Skeletal muscle satellite cell (primary cell): ENCODE measurements around the gene ELOVL4.

Source experiments
- H3K27me3 ChIP-seq: 2 replicates; pipeline ENCODE4 v1.7.0; 2013; ENCODE audit warnings: low read length; ENCODE audit not compliant: control insufficient read depth, insufficient read depth
- H3K36me3 ChIP-seq: 2 replicates; pipeline ENCODE4 v1.7.0; 2013; ENCODE audit warnings: mild to moderate bottlenecking, control low read depth, low read length; ENCODE audit not compliant: insufficient read depth
- H3K4me1 ChIP-seq: 2 replicates; pipeline ENCODE4 v1.7.0; 2013; ENCODE audit warnings: low read length; ENCODE audit not compliant: control insufficient read depth, insufficient read depth
- H3K4me2 ChIP-seq: 2 replicates; pipeline ENCODE4 v1.7.0; 2013; ENCODE audit warnings: mild to moderate bottlenecking, low read length
- H3K4me3 ChIP-seq: 2 replicates; pipeline ENCODE4 v1.7.0; 2013; ENCODE audit warnings: low read length
- H3K9ac ChIP-seq: 2 replicates; pipeline ENCODE4 v1.7.0; 2013; ENCODE audit warnings: mild to moderate bottlenecking, low read depth, low read length, moderate library complexity
- H3K9me3 ChIP-seq: replicated peaks from 2 replicates; pipeline ENCODE4 v1.7.0; 2013; ENCODE audit warnings: mild to moderate bottlenecking, control low read depth, low read length

Gene ELOVL4

DNA sequence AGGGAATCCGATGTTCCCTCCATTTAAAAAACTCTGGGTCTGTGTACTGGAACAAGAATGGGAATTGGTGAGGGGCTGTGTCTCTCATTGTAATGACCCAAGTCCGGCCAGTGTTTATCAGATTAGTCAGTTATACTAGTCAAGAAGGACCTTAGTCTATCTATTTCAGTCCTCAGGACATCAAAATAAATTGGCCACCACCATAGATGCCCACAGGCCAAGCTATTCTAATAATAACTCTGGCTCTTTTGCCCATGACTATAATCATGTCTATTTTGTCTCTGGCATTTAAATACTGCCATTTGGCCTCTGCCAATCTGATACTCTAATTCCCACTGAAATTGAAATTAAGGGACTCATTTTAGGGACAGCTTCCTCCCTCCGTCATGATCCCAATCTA is 37.8 kb downstream of the ELOVL4 start:
- Histone ChIP-seq H3K9me3 (no peaks in the 10 kb centered on the region), H3K4me2 (no peak overlapping the region), H3K4me3 (no peak overlapping the region), H3K27me3 (peaks cover 5% of the 10 kb centered on the region), H3K9ac (no peak overlapping the region), H3K4me1 (no peaks in the 10 kb centered on the region), H3K36me3 (no peaks in the 10 kb centered on the region)

- no peaks in the 10 kb centered on the region for H3K4me1 ChIP-seq
- H3K36me3 ChIP-seq = no peaks in the 10 kb centered on the region
- no peak overlapping the region for H3K9ac ChIP-seq
- H3K9me3 ChIP-seq = no peaks in the 10 kb centered on the region
- peaks cover under 1% of the 10 kb centered on the region for H3K27me3 ChIP-seq
- H3K4me2 ChIP-seq = no peak overlapping the region
- H3K4me3 ChIP-seq = no peak overlapping the region
Observed at GRCh38 chr6:79902046-79902445, 45.3 kb downstream of the ELOVL4 start.

DNA sequence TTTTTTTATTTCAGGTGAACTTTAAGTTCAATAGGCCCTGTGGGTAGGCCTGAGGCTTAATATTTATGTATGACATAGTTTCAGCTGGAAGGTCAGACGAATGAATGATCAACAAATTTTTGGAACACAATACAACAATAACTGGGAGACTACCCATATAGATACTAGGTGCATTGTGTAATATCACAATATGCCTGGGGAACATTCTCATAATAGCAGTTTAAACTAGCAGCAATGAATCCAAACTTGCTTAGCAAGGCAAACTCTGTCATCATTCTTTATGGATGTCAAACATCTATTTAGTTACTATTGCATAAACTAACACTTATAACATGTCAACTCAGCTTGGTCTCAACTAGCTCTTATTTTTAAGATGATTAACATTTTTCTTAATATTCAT is 49.3 kb downstream of the ELOVL4 start:
- H3K4me1 ChIP-seq = peaks cover 13% of the 10 kb centered on the region
- no peak overlapping the region for H3K9ac ChIP-seq
- H3K4me2 ChIP-seq = no peak overlapping the region
- no peaks in the 10 kb centered on the region for H3K36me3 ChIP-seq
- no peak overlapping the region for H3K4me3 ChIP-seq
- no peaks in the 10 kb centered on the region for H3K27me3 ChIP-seq
- H3K9me3 ChIP-seq = no peaks in the 10 kb centered on the region

- no peaks in the 10 kb centered on the region for H3K27me3 ChIP-seq
- H3K9me3 ChIP-seq = no peaks in the 10 kb centered on the region
- H3K4me3 ChIP-seq = no peak overlapping the region
- no peak overlapping the region for H3K4me2 ChIP-seq
- H3K9ac ChIP-seq = no peak overlapping the region
- peaks cover 13% of the 10 kb centered on the region for H3K4me1 ChIP-seq
- no peaks in the 10 kb centered on the region for H3K36me3 ChIP-seq
Observed at GRCh38 chr6:79896075-79896449, 51.3 kb downstream of the ELOVL4 start.

DNA sequence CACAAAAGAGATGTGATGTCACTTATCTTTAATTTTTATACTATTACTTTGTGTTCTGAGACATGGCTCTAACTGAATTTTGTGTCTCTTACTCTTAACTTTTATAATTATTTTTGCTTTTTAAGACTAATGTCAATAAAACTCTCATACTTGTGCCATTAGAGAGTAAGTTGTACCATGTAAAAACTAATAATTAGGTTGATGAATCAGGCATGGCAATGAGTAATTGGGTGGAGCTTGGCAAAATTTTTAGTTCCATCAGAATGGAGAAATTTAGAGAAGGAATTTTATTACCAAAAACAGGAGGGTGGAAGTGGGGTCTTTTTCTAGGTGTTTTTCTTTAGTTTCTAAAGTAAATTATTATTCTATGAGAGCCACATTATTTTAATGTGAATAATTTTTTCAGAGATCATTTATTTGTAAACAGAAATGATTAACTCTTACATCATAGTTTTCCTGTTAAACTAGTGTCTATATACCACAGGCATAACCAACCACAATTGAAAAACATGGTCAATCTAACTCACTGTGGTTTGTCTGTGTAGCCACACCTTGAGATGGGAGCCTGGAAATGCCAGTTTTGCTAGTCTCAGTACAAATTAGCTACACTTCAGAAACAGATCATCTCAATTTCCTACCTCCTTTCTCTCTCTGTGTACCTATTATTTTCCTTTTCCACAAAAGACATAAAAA is 51.8 kb downstream of the ELOVL4 start:
- Histone ChIP-seq H3K36me3 (no peaks in the 10 kb centered on the region), H3K4me1 (peaks cover 13% of the 10 kb centered on the region), H3K9ac (no peak overlapping the region), H3K9me3 (no peaks in the 10 kb centered on the region), H3K4me3 (no peak overlapping the region), H3K27me3 (no peaks in the 10 kb centered on the region), H3K4me2 (no peak overlapping the region)

DNA sequence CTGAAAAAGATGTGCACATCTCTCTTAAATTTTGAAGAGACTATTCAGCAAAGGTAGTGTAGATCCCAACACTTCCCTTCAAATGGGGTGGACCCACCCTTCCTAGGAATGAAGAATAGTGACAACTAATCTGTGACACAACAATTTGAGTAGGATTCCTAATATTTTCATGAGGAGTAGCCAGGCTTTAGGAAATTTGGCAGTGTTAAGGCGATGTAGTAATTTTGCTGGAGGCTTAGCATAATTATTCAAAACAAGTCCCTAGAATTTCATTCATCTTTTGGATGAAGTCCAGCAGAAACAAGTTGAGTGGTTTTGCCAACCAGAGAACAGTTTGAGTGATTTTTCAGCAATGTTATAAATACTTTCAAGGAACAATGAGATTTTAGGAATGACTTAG is 52.4 kb downstream of the ELOVL4 start:
- no peaks in the 10 kb centered on the region for H3K27me3 ChIP-seq
- no peaks in the 10 kb centered on the region for H3K36me3 ChIP-seq
- H3K9ac ChIP-seq = no peak overlapping the region
- no peak overlapping the region for H3K4me3 ChIP-seq
- no peaks in the 10 kb centered on the region for H3K9me3 ChIP-seq
- peaks cover 13% of the 10 kb centered on the region for H3K4me1 ChIP-seq
- no peak overlapping the region for H3K4me2 ChIP-seq

GRCh38 chr6:79888587-79888986 is 58.8 kb downstream of the ELOVL4 start:
- no peaks in the 10 kb centered on the region for H3K36me3 ChIP-seq
- no peaks in the 10 kb centered on the region for H3K9me3 ChIP-seq
- no peak overlapping the region for H3K9ac ChIP-seq
- no peaks in the 10 kb centered on the region for H3K4me1 ChIP-seq
- peaks cover 5% of the 10 kb centered on the region for H3K27me3 ChIP-seq
- no peak overlapping the region for H3K4me3 ChIP-seq
- no peak overlapping the region for H3K4me2 ChIP-seq

DNA sequence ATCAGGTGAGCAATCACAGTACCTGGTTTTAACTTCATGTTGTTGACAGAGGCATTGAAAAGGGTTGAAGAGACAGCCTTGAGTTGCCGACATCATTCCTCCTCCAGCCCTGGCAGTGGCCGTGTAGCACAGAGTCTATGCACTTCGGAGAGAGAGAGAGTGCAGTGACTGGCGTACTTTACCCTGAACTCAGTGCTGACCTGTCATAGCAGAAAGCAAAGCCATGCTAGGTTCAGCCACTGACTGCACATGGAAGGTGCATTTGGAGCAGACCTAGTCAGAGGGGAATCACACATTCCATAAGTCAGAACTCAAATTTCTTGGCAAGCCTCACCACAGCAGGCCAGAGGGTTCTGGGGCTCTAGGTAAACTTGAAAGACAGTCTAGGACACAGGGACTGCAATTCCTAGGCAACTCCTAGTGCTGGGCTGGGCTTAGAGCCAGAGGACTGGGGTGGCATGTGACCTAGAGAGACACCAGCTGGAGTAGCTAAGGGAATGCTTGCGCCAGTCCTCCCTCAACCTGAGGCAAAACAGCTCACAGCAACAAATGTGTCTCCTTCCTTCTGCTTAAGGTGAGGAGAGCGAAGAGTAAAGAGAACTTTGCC is 69.1 kb downstream of the ELOVL4 start:
- Histone ChIP-seq H3K27me3 (peaks cover 34% of the 10 kb centered on the region), H3K4me3 (no peak overlapping the region), H3K9me3 (no peaks in the 10 kb centered on the region), H3K9ac (no peak overlapping the region), H3K4me1 (no peaks in the 10 kb centered on the region), H3K4me2 (no peak overlapping the region), H3K36me3 (no peaks in the 10 kb centered on the region)

DNA sequence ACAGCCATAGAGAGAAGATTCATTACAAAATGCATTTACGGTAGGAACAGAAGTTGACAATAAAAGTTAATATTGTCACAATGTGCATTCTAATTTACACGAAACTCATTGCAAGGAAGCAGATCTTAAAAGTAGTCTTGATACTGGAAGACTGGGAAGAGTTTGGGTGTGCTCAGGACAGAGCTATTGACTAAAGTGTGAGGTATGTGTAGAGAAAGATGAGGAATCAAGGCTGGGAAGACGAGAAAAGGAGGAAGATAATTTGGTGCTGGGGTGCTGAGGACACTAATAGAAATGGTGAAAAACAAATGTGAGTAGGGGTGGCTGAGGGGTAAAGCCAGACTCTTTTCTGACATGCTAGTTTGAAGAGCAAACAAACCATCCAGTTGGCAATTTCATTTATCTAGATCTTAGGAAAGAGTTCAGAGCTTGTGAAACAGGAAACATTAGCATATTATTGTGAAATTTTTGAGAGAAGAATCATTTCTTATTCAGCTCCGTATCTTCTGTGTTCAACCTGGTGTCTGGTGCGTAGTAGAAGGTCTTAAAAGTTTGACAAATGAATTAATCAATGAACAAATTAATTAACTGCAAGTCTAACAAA is 72.7 kb downstream of the ELOVL4 start:
- Histone ChIP-seq H3K4me1 (peaks cover 3% of the 10 kb centered on the region), H3K4me3 (no peak overlapping the region), H3K36me3 (no peaks in the 10 kb centered on the region), H3K9me3 (no peaks in the 10 kb centered on the region), H3K27me3 (peaks cover 29% of the 10 kb centered on the region), H3K9ac (no peak overlapping the region), H3K4me2 (no peak overlapping the region)

DNA sequence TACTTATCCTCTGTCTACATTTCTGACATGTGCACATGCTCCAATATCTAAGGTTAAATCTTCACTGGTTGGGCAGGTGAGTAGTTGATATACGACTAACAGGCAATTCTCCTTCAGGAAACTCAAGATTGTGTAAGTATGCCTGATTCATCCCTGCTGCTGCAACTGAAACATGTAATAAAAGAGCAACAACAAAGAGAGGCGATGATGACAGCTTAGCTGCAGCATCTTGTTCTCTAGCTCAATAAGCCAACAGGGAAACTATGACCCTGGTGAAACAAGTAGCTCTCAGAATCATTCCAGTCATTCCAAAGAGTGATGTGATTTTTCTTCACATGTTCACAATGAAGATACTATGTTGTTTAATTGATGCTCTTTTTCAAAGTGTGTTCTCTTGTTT is 74.4 kb downstream of the ELOVL4 start:
- Histone ChIP-seq H3K4me3 (no peak overlapping the region), H3K4me1 (peaks cover 4% of the 10 kb centered on the region), H3K4me2 (no peak overlapping the region), H3K9ac (no peak overlapping the region), H3K36me3 (no peaks in the 10 kb centered on the region), H3K9me3 (no peaks in the 10 kb centered on the region), H3K27me3 (peaks cover 25% of the 10 kb centered on the region)

DNA sequence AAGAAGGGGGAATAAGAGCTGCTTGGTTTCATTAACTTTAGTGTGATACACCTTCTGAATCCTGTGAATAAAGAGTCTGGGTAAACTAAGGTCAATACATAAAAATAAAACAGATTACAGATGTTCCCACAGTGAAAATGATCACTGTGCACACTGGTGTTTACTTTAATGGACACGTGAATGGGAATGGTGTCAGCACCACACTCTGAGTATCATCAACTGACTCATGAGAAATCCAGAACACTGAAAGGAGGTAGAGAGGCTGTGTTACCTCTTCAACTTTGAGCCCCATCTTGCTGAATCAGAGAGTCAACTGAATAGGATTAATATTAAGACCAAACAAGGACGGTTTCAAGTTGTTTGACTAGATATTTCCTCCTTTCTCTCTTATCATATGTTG is 75.0 kb downstream of the ELOVL4 start:
- Histone ChIP-seq H3K4me1 (peaks cover 8% of the 10 kb centered on the region), H3K27me3 (peaks cover 20% of the 10 kb centered on the region), H3K4me2 (no peak overlapping the region), H3K4me3 (no peak overlapping the region), H3K36me3 (no peaks in the 10 kb centered on the region), H3K9ac (no peak overlapping the region), H3K9me3 (no peaks in the 10 kb centered on the region)

- Histone ChIP-seq H3K4me3 (peak overlapping the region; percentile 63), H3K9me3 (no peaks in the 10 kb centered on the region), H3K4me2 (peak overlapping the region; percentile 82), H3K9ac (peak overlapping the region; percentile 54), H3K27me3 (peaks cover 7% of the 10 kb centered on the region), H3K36me3 (no peaks in the 10 kb centered on the region), H3K4me1 (peaks cover 8% of the 10 kb centered on the region)
Observed at GRCh38 chr6:79869600-79870084, 77.7 kb downstream of the ELOVL4 start.
